Activated T-helper 9 cell treated with anti-CD3 and anti-CD28 coated beads, Interleukin-2, amount 50 U/mL, for 16 hours (primary cell): ENCODE results near the gene PLEKHH2.
"Not testable (repeated sequence)": the region's sequence is repeated elsewhere in the genome, so short reads cannot be mapped to it uniquely, and the experiment has no call there.

Source experiments
- DNase-seq: peaks from one replicate; pipeline ENCODE4 v3.0.0-alpha.2; 2020; ENCODE audit warnings: low read depth

Gene PLEKHH2

GRCh38 chr2:43717322-43717721 lies 80.3 kb downstream of the PLEKHH2 start:
- DNase-seq = no peak

- DNase-seq = no peak
Measured at GRCh38 chr2:43718530-43719124, 81.6 kb downstream of the PLEKHH2 start.

GRCh38 chr2:43724728-43725526 lies 87.9 kb downstream of the PLEKHH2 start:
- no peak for DNase-seq

- no peak for DNase-seq
Measured at GRCh38 chr2:43725711-43726246, 88.7 kb downstream of the PLEKHH2 start.

GRCh38 chr2:43726961-43727633 lies 90.0 kb downstream of the PLEKHH2 start:
- DNase-seq = not testable (repeated sequence)

GRCh38 chr2:43727634-43728014 lies 90.6 kb downstream of the PLEKHH2 start:
- no peak for DNase-seq

GRCh38 chr2:43729491-43730174 lies 92.6 kb downstream of the PLEKHH2 start:
- DNase-seq = no peak

- DNase-seq = no peak
Measured at GRCh38 chr2:43731211-43731610, 94.2 kb downstream of the PLEKHH2 start.

- no peak for DNase-seq
Measured at GRCh38 chr2:43736637-43737036, 99.6 kb downstream of the PLEKHH2 start.

- DNase-seq = no peak
Measured at GRCh38 chr2:43737097-43737854, 100.2 kb downstream of the PLEKHH2 start.

GRCh38 chr2:43737855-43738254 lies 100.8 kb downstream of the PLEKHH2 start:
- no peak for DNase-seq

GRCh38 chr2:43738257-43738656 lies 101.2 kb downstream of the PLEKHH2 start:
- no peak for DNase-seq

GRCh38 chr2:43743706-43744105 lies 106.6 kb downstream of the PLEKHH2 start:
- DNase-seq = no peak

GRCh38 chr2:43745457-43745856 lies 108.4 kb downstream of the PLEKHH2 start:
- DNase-seq = no peak

- DNase-seq = no peak
Measured at GRCh38 chr2:43748333-43748732, 111.3 kb downstream of the PLEKHH2 start.

- no peak for DNase-seq
Measured at GRCh38 chr2:43749583-43749982, 112.5 kb downstream of the PLEKHH2 start.

GRCh38 chr2:43751476-43751990 lies 114.5 kb downstream of the PLEKHH2 start:
- no peak for DNase-seq

GRCh38 chr2:43752302-43752701 lies 115.2 kb downstream of the PLEKHH2 start:
- DNase-seq = no peak

- DNase-seq = no peak
Measured at GRCh38 chr2:43754180-43754579, 117.1 kb downstream of the PLEKHH2 start.

- DNase-seq = no peak
Measured at GRCh38 chr2:43758739-43759138, 121.7 kb downstream of the PLEKHH2 start.

GRCh38 chr2:43759195-43759594 lies 122.1 kb downstream of the PLEKHH2 start:
- no peak for DNase-seq
